Measurements from ENCODE around the gene XIST.
"Not testable (repeated sequence)": the region's sequence is repeated elsewhere in the genome, so short reads cannot be mapped to it uniquely, and the experiment has no call there.

The XIST gene

GRCh38 chrX:73852467-73852866 is at the start of gene XIST:
XIST (minus strand) TSS chrX:73852714.
- no peak for TF ChIP-seq CTCF (IDR thresholded peaks at IDR 0.05; ENCODE audit: extremely low read depth, missing control alignments)
- DNase-seq (ENCODE audit: low spot score), result no peak

GRCh38 chrX:73898315-73898714 is 45.8 kb upstream of the XIST start:
- not testable (repeated sequence) for DNase-seq (ENCODE audit: low spot score)

GRCh38 chrX:73892515-73893090 is 40.1 kb upstream of the XIST start:
- DNase-seq (ENCODE audit: low spot score), result not testable (repeated sequence)

GRCh38 chrX:73882260-73882659 is 29.7 kb upstream of the XIST start:
- not testable (repeated sequence) for DNase-seq (ENCODE audit: low spot score)

- DNase-seq (ENCODE audit: low spot score), result no peak
- TF ChIP-seq CTCF (IDR thresholded peaks at IDR 0.05; ENCODE audit: extremely low read depth, missing control alignments), result no peak
These were observed 25.2 kb upstream of the XIST start for GRCh38 chrX:73877687-73878086.

- no peak for DNase-seq (ENCODE audit: low spot score)
- TF ChIP-seq CTCF (IDR thresholded peaks at IDR 0.05; ENCODE audit: extremely low read depth, missing control alignments), result no peak
These were observed 24.4 kb upstream of the XIST start for GRCh38 chrX:73876911-73877310.

- TF ChIP-seq CTCF (IDR thresholded peaks at IDR 0.05; ENCODE audit: extremely low read depth, missing control alignments), result no peak
- no peak for DNase-seq (ENCODE audit: low spot score)
These were observed 16.4 kb upstream of the XIST start for GRCh38 chrX:73868916-73869315.

- no peak for DNase-seq (ENCODE audit: low spot score)
- TF ChIP-seq CTCF (IDR thresholded peaks at IDR 0.05; ENCODE audit: extremely low read depth, missing control alignments), result no peak
These were observed 14.6 kb upstream of the XIST start for GRCh38 chrX:73867144-73867543.

GRCh38 chrX:73863852-73864251 is 11.3 kb upstream of the XIST start:
- no peak for DNase-seq (ENCODE audit: low spot score)
- TF ChIP-seq CTCF (IDR thresholded peaks at IDR 0.05; ENCODE audit: extremely low read depth, missing control alignments), result no peak
